ENCODE results near the gene MTX1. TPM values are rescaled to one million over a fixed set of nuclear protein-coding genes. Genes with fewer than 3 reads are reported as not detected.

Gene MTX1
- total and polyA plus RNA-seq, 2 of the 4 experiments (the other 2 are of a cell fraction) = 67.2 to 73.7 TPM

DNA sequence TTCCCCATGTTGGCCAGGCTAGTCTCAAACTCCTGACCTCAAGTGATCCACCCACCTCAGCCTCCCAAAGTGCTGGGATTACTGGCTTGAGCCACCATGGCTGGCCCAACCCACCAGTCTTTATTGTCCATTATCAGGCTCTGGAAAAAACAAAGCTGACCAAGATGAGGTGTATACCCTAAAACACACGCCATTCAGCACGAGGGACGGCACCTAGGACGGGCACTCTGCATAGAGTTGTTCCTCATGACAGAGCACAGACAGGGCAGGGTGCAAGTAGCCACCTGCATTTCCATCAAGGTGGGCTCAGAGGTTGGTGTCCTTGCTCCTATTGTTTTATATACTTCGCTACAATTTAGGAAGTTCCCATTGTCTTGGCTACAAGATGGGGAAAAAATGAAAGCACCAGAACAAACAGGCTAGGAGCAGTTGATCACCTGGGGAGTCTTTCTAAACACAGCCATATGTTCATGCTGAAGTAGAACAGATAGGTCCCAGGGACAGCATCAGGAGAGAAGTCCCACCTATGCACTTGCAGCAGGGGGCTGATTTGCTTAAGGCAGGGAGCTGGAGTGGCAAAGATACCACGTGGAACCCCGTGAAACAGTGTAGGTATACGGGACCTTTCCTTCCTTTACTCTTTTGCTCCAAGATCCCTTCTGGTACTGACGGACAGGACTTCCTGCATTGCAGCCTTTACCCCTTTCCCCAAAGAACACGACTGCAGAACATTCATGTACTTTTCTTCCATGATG, 39.9 kb upstream of the MTX1 start:
- H4K20me1 ChIP-seq (ENCODE audit: insufficient read depth, low read length) = no peaks in the 10 kb centered on the region
- no peak overlapping the region for H2AFZ ChIP-seq (replicated peaks; ENCODE audit: low read length, poor library complexity)
- peaks cover 16% of the 10 kb centered on the region for H3K36me3 ChIP-seq (ENCODE audit: control insufficient read depth, insufficient read depth, low read length)
- H3K27me3 ChIP-seq (ENCODE audit: control insufficient read depth, insufficient read depth, low read length) = peaks cover 6% of the 10 kb centered on the region; the same call in 1 of the 2 replicates
- peaks cover 4% of the 10 kb centered on the region; the same call in 1 of the 2 replicates for H3K4me1 ChIP-seq (ENCODE audit: control insufficient read depth, insufficient read depth, low read length)
- H2BK20ac ChIP-seq (ENCODE audit: low read depth, low read length) = no peak overlapping the region
- H4K8ac ChIP-seq (ENCODE audit: low read depth in 2 of 2, low read length in 2 of 2) = no peak overlapping the region
- no peak overlapping the region for H4K91ac ChIP-seq (ENCODE audit: insufficient read depth, low read depth, low read length)
- H3K27ac ChIP-seq (ENCODE audit: insufficient read depth, low read length) = no peak overlapping the region
- no peak overlapping the region for H2AK9ac ChIP-seq (replicated peaks; ENCODE audit: low read depth, low read length, poor library complexity)
- H3K4me2 ChIP-seq (ENCODE audit: low read depth, low read length) = no peak overlapping the region
- peaks cover 0 to 22% of the 10 kb centered on the region in 2 experiments for H3K79me1 ChIP-seq (ENCODE audit: low read depth in 1 of 2, low read length in 2 of 2)
- H2BK120ac ChIP-seq (ENCODE audit: low read depth, low read length) = no peak overlapping the region
- H2BK5ac ChIP-seq (ENCODE audit: low read depth, low read length, poor library complexity, severe bottlenecking) = no peak overlapping the region
- H3K9me1 ChIP-seq (ENCODE audit: insufficient read depth, low read length) = no peaks in the 10 kb centered on the region; the same call in 1 of the 2 replicates
- ATAC-seq (ENCODE audit: low read depth) (no peak), DNase-seq (no peak)
- H3K14ac ChIP-seq (replicated peaks; ENCODE audit: low read depth, low read length) = no peak overlapping the region
- BruUV-seq (replicated peaks) = no TSS peak
- ChIA-PET POLR2A (ENCODE audit: unreplicated experiment) (no interaction called here), CTCF (interaction anchor here (1.0 to 3.1 kb wide), 6 partner anchors 25 to 684 kb away, joined by 3 to 18 read pairs (median 5); no protein-coding TSS in a partner anchor)
- no peaks in the 10 kb centered on the region for H3K9me3 ChIP-seq (ENCODE audit: control insufficient read depth, insufficient read depth, low read length)
- H3K23ac ChIP-seq (ENCODE audit: low read depth, low read length) = no peak overlapping the region
- no peak overlapping the region for H3K9ac ChIP-seq (ENCODE audit: low read depth, low read length)
- H3K4ac ChIP-seq (ENCODE audit: low read depth, low read length) = no peak overlapping the region
- H3K56ac ChIP-seq (ENCODE audit: extremely low read depth, insufficient read depth, low read length) = no peak overlapping the region
- H3K4me3 ChIP-seq (ENCODE audit: insufficient read depth, low read depth, low read length) = no peak overlapping the region
- no peak overlapping the region for H4K5ac ChIP-seq (ENCODE audit: low read depth, low read length)
- intact Hi-C loops (cut with micrococcal nuclease) = no loop called here
- dilution Hi-C loops (cut with HindIII; ENCODE audit: low sequenced_read_pairs, unreplicated experiment) = no loop called here
- 80% methylated on average over 2 of the region's 10 CpGs; no CpG with 5 or more reads in 1 of the 2 experiments for WGBS, 2 experiments (ENCODE audit: extremely low coverage in 2 of 2, insufficient read length in 1 of 2)
- no peak overlapping the region for H2AK5ac ChIP-seq (ENCODE audit: low read depth, low read length)
- TF ChIP-seq RFX5 (IDR thresholded peaks at IDR 0.05; ENCODE audit: low read depth, low read length) (no peak), CHD1 (IDR thresholded peaks at IDR 0.05; ENCODE audit: low read depth, low read length) (no peak)
- H3K18ac ChIP-seq (ENCODE audit: low read depth, low read length) = no peak overlapping the region
- in situ Hi-C loops (cut with MboI; ENCODE audit: low sequenced_read_pairs) = loop anchor here (5.0 kb wide), 1 partner anchor 76 kb away; no protein-coding TSS in a partner anchor
- no peak overlapping the region for H2BK15ac ChIP-seq (ENCODE audit: low read depth, low read length)
